ENCODE measurements around the gene TBC1D14. TPM values are rescaled to one million over a fixed set of nuclear protein-coding genes. Genes with fewer than 3 reads are reported as not detected.

The TBC1D14 gene
- total RNA-seq, 1 donor: 39.4 TPM

DNA sequence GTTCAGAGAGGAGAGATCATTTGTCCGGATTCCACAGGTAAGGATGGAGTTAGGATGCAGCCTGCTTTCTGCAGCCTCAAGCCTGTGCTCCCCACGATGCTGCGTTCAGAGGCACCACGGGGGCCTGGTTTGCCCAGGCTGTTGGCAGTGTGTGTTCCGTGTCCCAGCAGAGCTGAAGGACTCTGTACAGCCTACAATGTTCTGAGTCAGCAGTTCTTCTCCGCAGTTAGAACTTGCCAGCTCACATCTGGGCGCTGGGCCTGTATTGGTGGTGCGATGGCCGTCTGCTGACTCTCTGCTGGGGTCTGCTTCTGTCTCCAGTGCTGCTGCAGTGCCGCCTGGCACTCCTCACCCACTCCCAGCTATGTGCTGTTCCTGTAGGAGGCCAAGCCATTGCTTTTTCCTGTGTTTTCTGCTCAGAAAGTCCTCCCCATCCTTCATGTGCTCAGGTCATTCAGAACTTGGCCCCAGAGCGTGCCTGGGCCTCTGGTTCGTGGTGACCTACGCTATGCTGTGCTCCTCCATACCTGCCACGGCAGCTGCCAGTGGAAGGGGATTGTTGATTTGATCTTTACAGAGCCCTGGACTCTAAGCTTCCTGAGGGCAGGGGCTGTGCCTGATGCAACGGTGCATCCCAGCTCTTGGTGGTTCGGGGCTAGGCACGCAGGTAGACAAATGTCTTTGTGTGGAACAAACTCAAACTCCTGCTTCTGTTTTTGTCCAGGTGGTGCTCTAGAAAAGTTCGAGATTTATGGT is 91.0 kb downstream of the TBC1D14 start:
- peak; percentile 21 for DNase-seq (ENCODE audit: insufficient read length, low spot score, missing footprints)
- no peak for TF ChIP-seq CTCF (IDR thresholded peaks at IDR 0.05; ENCODE audit: extremely low read depth, low read depth, low read length)
- Histone ChIP-seq H3K27ac (ENCODE audit: low read depth, low read length) (no peak overlapping the region), H4K20me1 (ENCODE audit: insufficient read depth, low read length) (peaks cover 5% of the 10 kb centered on the region), H3K4me2 (ENCODE audit: insufficient read depth, low read length) (no peak overlapping the region), H3K36me3 (ENCODE audit: insufficient read depth, low read length) (peaks cover 52% of the 10 kb centered on the region), H3K79me2 (ENCODE audit: insufficient read depth, low read length) (no peaks in the 10 kb centered on the region), H3K4me1 (ENCODE audit: insufficient read depth, low read length) (no peaks in the 10 kb centered on the region), H2AFZ (ENCODE audit: low read length) (no peak overlapping the region), H3K27me3 (ENCODE audit: insufficient read depth, low read length) (no peaks in the 10 kb centered on the region), H3K9me3 (ENCODE audit: low read depth, low read length) (no peaks in the 10 kb centered on the region), H3K4me3 (ENCODE audit: insufficient read depth, low read length) (no peak overlapping the region)

DNA sequence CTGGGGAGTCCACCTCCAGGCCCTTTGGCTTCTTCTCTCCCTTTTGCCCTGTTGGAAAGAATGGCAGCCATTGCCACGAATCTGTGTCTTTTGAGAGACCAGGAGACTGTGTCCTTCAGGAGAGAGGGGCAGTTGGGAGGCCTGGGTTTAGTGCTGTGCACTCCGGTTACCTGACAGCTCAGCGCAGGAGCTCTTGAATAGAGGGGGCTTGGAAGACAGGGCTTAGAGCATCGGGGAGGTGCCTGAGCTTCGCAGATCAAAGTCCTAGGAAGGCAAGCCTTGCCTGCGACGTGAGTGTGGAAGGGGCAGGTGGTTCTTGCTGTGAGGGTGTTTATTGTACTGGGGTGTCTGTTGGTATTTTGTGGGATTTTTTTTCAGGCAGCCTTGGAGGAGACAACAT is 91.6 kb downstream of the TBC1D14 start:
- Histone ChIP-seq H3K27ac (ENCODE audit: low read depth, low read length) (no peak overlapping the region), H3K4me3 (ENCODE audit: insufficient read depth, low read length) (no peak overlapping the region), H3K79me2 (ENCODE audit: insufficient read depth, low read length) (no peaks in the 10 kb centered on the region), H3K4me1 (ENCODE audit: insufficient read depth, low read length) (no peaks in the 10 kb centered on the region), H3K36me3 (ENCODE audit: insufficient read depth, low read length) (peaks cover 53% of the 10 kb centered on the region), H3K27me3 (ENCODE audit: insufficient read depth, low read length) (no peaks in the 10 kb centered on the region), H2AFZ (ENCODE audit: low read length) (no peak overlapping the region), H3K4me2 (ENCODE audit: insufficient read depth, low read length) (no peak overlapping the region), H3K9me3 (ENCODE audit: low read depth, low read length) (no peaks in the 10 kb centered on the region), H4K20me1 (ENCODE audit: insufficient read depth, low read length) (peaks cover 5% of the 10 kb centered on the region)
- DNase-seq (ENCODE audit: insufficient read length, low spot score, missing footprints): no peak
- TF ChIP-seq CTCF (IDR thresholded peaks at IDR 0.05; ENCODE audit: extremely low read depth, low read depth, low read length): no peak

DNA sequence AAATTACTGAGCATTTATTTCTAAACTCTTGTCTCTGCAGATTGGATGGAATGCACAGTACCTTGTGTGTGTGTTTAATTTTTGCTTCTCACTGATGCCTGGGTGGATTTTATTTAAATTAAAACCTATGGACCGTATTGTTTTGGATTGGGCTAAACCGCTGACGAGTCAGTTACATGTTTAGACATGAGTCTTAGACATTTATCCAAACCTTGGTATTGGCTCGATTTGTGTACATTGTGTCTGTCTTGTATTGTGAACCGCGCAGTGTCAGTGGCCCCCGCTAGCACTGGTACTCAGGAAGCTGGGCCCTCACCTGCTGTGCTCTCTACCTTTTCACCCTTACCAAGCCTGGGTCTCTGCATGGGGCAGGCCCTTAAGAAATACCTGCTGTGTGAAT is 92.7 kb downstream of the TBC1D14 start:
- no peak overlapping the region for H3K4me3 ChIP-seq (ENCODE audit: insufficient read depth, low read length)
- no peaks in the 10 kb centered on the region for H3K79me2 ChIP-seq (ENCODE audit: insufficient read depth, low read length)
- peaks cover 5% of the 10 kb centered on the region for H4K20me1 ChIP-seq (ENCODE audit: insufficient read depth, low read length)
- no peaks in the 10 kb centered on the region for H3K9me3 ChIP-seq (ENCODE audit: low read depth, low read length)
- no peak for DNase-seq (ENCODE audit: insufficient read length, low spot score, missing footprints)
- H3K4me2 ChIP-seq (ENCODE audit: insufficient read depth, low read length): no peak overlapping the region
- H2AFZ ChIP-seq (ENCODE audit: low read length): no peak overlapping the region
- H3K36me3 ChIP-seq (ENCODE audit: insufficient read depth, low read length): peaks cover 44% of the 10 kb centered on the region
- no peak overlapping the region for H3K27ac ChIP-seq (ENCODE audit: low read depth, low read length)
- H3K27me3 ChIP-seq (ENCODE audit: insufficient read depth, low read length): no peaks in the 10 kb centered on the region
- no peaks in the 10 kb centered on the region for H3K4me1 ChIP-seq (ENCODE audit: insufficient read depth, low read length)
- no peak for TF ChIP-seq CTCF (IDR thresholded peaks at IDR 0.05; ENCODE audit: extremely low read depth, low read depth, low read length)

- Histone ChIP-seq H3K4me2 (ENCODE audit: insufficient read depth, low read length) (no peak overlapping the region), H3K4me3 (ENCODE audit: insufficient read depth, low read length) (no peak overlapping the region), H2AFZ (ENCODE audit: low read length) (no peak overlapping the region), H3K4me1 (ENCODE audit: insufficient read depth, low read length) (no peaks in the 10 kb centered on the region), H4K20me1 (ENCODE audit: insufficient read depth, low read length) (peaks cover 5% of the 10 kb centered on the region), H3K27me3 (ENCODE audit: insufficient read depth, low read length) (no peaks in the 10 kb centered on the region), H3K36me3 (ENCODE audit: insufficient read depth, low read length) (peaks cover 44% of the 10 kb centered on the region), H3K9me3 (ENCODE audit: low read depth, low read length) (no peaks in the 10 kb centered on the region), H3K79me2 (ENCODE audit: insufficient read depth, low read length) (no peaks in the 10 kb centered on the region), H3K27ac (ENCODE audit: low read depth, low read length) (no peak overlapping the region)
- TF ChIP-seq CTCF (IDR thresholded peaks at IDR 0.05; ENCODE audit: extremely low read depth, low read depth, low read length): no peak
- DNase-seq (ENCODE audit: insufficient read length, low spot score, missing footprints): peak; percentile 44
Observed at GRCh38 chr4:7003176-7003878, 93.7 kb downstream of the TBC1D14 start.

Data from osteoblast (primary cell).